ENCODE data around the gene NPC2.

- TF ChIP-seq NFE2L2 (IDR thresholded peaks at IDR 0.05; ENCODE audit: low read depth, low read length), result no peak
- no peak for TF ChIP-seq POLR2A (IDR thresholded peaks at IDR 0.05; ENCODE audit: low read depth, low read length)
- TF ChIP-seq, protein P1, sequence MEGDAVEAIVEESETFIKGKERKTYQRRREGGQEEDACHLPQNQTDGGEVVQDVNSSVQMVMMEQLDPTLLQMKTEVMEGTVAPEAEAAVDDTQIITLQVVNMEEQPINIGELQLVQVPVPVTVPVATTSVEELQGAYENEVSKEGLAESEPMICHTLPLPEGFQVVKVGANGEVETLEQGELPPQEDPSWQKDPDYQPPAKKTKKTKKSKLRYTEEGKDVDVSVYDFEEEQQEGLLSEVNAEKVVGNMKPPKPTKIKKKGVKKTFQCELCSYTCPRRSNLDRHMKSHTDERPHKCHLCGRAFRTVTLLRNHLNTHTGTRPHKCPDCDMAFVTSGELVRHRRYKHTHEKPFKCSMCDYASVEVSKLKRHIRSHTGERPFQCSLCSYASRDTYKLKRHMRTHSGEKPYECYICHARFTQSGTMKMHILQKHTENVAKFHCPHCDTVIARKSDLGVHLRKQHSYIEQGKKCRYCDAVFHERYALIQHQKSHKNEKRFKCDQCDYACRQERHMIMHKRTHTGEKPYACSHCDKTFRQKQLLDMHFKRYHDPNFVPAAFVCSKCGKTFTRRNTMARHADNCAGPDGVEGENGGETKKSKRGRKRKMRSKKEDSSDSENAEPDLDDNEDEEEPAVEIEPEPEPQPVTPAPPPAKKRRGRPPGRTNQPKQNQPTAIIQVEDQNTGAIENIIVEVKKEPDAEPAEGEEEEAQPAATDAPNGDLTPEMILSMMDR (conservative IDR thresholded peaks at IDR 0.05; ENCODE audit: low read depth, low read length), result no peak
- no peak for TF ChIP-seq USF2 (IDR thresholded peaks at IDR 0.05; ENCODE audit: low read depth, low read length)
- TF ChIP-seq RFX5 (IDR thresholded peaks at IDR 0.05; ENCODE audit: low read depth, low read length), result no peak
- TF ChIP-seq, protein P2, sequence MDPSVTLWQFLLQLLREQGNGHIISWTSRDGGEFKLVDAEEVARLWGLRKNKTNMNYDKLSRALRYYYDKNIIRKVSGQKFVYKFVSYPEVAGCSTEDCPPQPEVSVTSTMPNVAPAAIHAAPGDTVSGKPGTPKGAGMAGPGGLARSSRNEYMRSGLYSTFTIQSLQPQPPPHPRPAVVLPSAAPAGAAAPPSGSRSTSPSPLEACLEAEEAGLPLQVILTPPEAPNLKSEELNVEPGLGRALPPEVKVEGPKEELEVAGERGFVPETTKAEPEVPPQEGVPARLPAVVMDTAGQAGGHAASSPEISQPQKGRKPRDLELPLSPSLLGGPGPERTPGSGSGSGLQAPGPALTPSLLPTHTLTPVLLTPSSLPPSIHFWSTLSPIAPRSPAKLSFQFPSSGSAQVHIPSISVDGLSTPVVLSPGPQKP (IDR thresholded peaks at IDR 0.05; ENCODE audit: borderline replicate concordance, low read depth, low read length), result no peak
- no peak for TF ChIP-seq MAZ (IDR thresholded peaks at IDR 0.05; ENCODE audit: borderline replicate concordance, low read depth, low read length)
- TF ChIP-seq BHLHE40 (IDR thresholded peaks at IDR 0.05; ENCODE audit: low read depth, low read length), result no peak
- TF ChIP-seq CEBPB (IDR thresholded peaks at IDR 0.05; ENCODE audit: low read depth, low read length), result no peak
- TF ChIP-seq MAFK (IDR thresholded peaks at IDR 0.05; ENCODE audit: low read depth, low read length), result no peak
- TF ChIP-seq RAD21 (IDR thresholded peaks at IDR 0.05; ENCODE audit: low read length), result no peak
- no peak for TF ChIP-seq RCOR1 (IDR thresholded peaks at IDR 0.05; ENCODE audit: insufficient replicate concordance, low read length)
- TF ChIP-seq MXI1 (IDR thresholded peaks at IDR 0.05; ENCODE audit: borderline replicate concordance, low read depth, low read length), result no peak
Measured at GRCh38 chr14:74490486-74490885, 2.6 kb downstream of the NPC2 start.
